Tibial nerve (tissue), 4 donors: ENCODE data around the gene ETV1.

Source experiments
- EP300 ChIP-seq, 2 donors: sonication (generic); formaldehyde crosslinking; IDR thresholded peaks; one replicate each; pipeline ENCODE4 v1.6.1; 2017; ENCODE audit warnings: antibody characterized with exemption in 2 of 2, mild to moderate bottlenecking in 1 of 2
- POLR2A ChIP-seq, 2 donors: fragments of 450-650 bp; IDR thresholded peaks; one replicate each; pipeline ENCODE4 v1.6.1; 2017; ENCODE audit warnings: antibody characterized with exemption in 2 of 2, mild to moderate bottlenecking in 2 of 2, moderate library complexity in 2 of 2
- TF ChIP-seq, protein P1 (sequence below), 5 experiments: fragments of 200-600 bp in 3 of 5; fragments of 450-650 bp in 2 of 5; sonication (generic) in 3 of 5; IDR thresholded peaks; one replicate each; pipeline ENCODE4 v1.5.1; 2016 to 2019; ENCODE audit warnings: antibody characterized with exemption in 5 of 5, mild to moderate bottlenecking in 3 of 5, moderate library complexity in 2 of 5

DNA sequence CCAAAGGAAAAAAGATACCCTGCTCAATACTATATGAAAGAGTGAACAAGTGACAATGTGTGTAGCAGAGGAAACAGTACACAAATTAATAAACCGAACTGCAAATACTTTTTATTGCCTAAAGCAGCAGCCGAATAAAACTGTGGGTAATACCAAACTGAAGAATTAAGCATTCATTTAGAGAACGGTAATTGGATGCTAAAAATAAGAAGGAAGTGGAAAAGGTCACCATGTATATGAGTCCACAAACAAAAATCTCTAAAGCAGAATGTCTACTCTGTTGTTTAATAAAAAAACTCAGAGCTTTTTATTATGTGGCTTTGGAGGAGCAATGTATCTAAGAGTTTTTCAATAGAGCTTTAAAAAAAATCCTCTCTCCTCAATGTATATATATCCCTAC, 87.9 kb downstream of the ETV1 start:
- TF ChIP-seq, protein P1, sequence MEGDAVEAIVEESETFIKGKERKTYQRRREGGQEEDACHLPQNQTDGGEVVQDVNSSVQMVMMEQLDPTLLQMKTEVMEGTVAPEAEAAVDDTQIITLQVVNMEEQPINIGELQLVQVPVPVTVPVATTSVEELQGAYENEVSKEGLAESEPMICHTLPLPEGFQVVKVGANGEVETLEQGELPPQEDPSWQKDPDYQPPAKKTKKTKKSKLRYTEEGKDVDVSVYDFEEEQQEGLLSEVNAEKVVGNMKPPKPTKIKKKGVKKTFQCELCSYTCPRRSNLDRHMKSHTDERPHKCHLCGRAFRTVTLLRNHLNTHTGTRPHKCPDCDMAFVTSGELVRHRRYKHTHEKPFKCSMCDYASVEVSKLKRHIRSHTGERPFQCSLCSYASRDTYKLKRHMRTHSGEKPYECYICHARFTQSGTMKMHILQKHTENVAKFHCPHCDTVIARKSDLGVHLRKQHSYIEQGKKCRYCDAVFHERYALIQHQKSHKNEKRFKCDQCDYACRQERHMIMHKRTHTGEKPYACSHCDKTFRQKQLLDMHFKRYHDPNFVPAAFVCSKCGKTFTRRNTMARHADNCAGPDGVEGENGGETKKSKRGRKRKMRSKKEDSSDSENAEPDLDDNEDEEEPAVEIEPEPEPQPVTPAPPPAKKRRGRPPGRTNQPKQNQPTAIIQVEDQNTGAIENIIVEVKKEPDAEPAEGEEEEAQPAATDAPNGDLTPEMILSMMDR (IDR thresholded peaks at IDR 0.05) = no peak
- TF ChIP-seq POLR2A (IDR thresholded peaks at IDR 0.05) (no peak), EP300 (IDR thresholded peaks at IDR 0.05) (no peak)
